Thyroid gland (tissue), 4 donors: ENCODE results near the gene GH1. TPM values are rescaled to one million over a fixed set of nuclear protein-coding genes. Genes with fewer than 3 reads are reported as not detected.
"Not testable (repeated sequence)": the region's sequence is repeated elsewhere in the genome, so short reads cannot be mapped to it uniquely, and the experiment has no call there.

Experiments used
- DNase-seq, 2 donors: peaks; one replicate each; pipeline ENCODE4 v3.0.0-alpha.2; 2019
- H3K27ac ChIP-seq, 3 donors: fragments of 200-600 bp; sonication (generic); 1 replicate in 2 of 3; 2 replicates in 1 of 3; pipeline ENCODE4 v1.5.1; 2016 to 2019; ENCODE audit warnings: mild to moderate bottlenecking in 1 of 3, moderate library complexity in 1 of 3
- H3K27me3 ChIP-seq: fragments of 200-600 bp; sonication (generic); one replicate; pipeline ENCODE4 v1.5.1; 2019
- H3K36me3 ChIP-seq, 2 donors: fragments of 200-600 bp; sonication (generic); one replicate each; pipeline ENCODE4 v1.5.1; 2016 to 2019
- H3K4me1 ChIP-seq, 2 donors: fragments of 200-600 bp; sonication (generic); one replicate each; pipeline ENCODE4 v1.5.1; 2017 to 2019
- H3K4me3 ChIP-seq, 3 donors: fragments of 200-600 bp; sonication (generic); replicated peaks in 1 of 3; 1 replicate in 2 of 3; 2 replicates in 1 of 3; pipeline ENCODE4 v1.5.1; 2016; ENCODE audit warnings: mild to moderate bottlenecking in 1 of 3
- H3K9me3 ChIP-seq: fragments of 200-600 bp; sonication (generic); one replicate; pipeline ENCODE4 v1.5.1; 2017
- POLR2A ChIP-seq, 2 donors: fragments of 450-650 bp; IDR thresholded peaks; one replicate each; pipeline ENCODE4 v1.6.1; 2017; ENCODE audit warnings: antibody characterized with exemption in 2 of 2, mild to moderate bottlenecking in 2 of 2, moderate library complexity in 1 of 2
- WGBS, 2 donors: methylation state at CpG; one replicate each; pipeline ENCODE4 v1.1.5; 2017; 5-methylcytosine and 5-hydroxymethylcytosine counted together
- intact Hi-C: fragments of 100-400 bp; cut with DNase I; formaldehyde crosslinking; loops from one replicate; pipeline ENCODE4 v1.15.1; 2023
- total RNA-seq, 4 donors: library from RNA; depleted of rRNA; stranded (reverse); fragments of >200 nt; gene quantifications; one replicate each; pipeline ENCODE4 v1.2.3, GENCODE V29; 2016
- TF ChIP-seq, protein P1 (sequence below), 6 experiments: fragments of 200-600 bp in 3 of 6; fragments of 450-650 bp in 3 of 6; sonication (generic) in 3 of 6; IDR thresholded peaks; one replicate each; pipeline ENCODE4 v1.5.1; 2016 to 2019; ENCODE audit warnings: antibody characterized with exemption in 6 of 6, mild to moderate bottlenecking in 2 of 6, inconsistent platforms in 1 of 6, moderate library complexity in 1 of 6

GH1 gene
- total RNA-seq: not detected

DNA sequence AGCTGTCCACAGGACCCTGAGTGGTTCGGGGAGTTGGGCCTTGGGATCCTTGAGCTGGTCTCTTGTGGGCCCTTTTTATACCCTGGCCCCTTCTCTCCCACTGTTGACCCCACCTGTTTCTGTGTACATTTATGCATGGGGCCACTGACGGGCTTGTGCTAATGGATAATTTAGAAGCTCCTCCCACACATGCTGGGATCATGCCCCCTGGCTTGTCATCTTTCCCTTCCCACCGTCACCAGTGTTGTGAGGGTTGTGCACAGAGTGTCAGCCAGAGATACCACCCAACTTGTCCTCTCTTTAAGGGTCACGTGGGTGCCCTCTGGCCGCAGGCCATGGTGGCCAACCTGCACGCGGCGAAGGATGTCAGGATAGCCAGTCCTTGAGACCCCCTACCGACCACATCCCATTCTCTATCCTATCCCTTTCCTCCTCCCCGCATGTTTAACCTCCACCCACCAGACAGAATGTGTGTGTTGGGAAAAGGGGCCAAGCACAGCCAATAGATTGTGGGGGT is at the start of gene GH1:
TSS of gene GH1 (minus strand) at position 51 of the 517 bp plus-strand sequence. CDS start 63 bp downstream, outside the sequence.
- H3K27ac ChIP-seq, H3K9me3 ChIP-seq, DNase-seq, H3K4me1 ChIP-seq, H3K4me3 ChIP-seq, H3K36me3 ChIP-seq, H3K27me3 ChIP-seq: not testable (repeated sequence)
- WGBS, 2 donors: 56 to 60% methylated on average over 10 of the region's 10 CpGs
- intact Hi-C loops: loop anchor here (5.0 kb wide), 1 partner anchor 108 kb away; no protein-coding TSS in a partner anchor

DNA sequence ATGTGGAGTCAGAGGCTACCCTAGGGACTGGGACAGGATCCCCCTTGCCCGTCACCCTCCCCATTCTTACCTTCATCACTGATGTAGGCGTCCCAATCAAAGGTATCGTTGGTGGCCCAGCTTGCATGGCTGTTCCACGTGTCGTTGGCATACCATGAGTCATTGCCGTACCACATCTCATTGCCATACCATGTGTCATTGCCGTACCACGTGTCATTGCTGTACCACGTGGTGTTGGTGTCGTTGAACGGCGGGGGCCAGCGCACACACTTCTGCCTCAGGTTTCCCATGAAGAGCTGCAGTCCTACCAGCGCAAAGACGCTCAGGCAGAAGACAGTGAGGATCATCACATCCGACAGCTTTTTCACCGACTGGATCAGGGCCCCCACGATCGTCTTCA is 49.3 kb upstream of the GH1 start:
- WGBS, 2 donors: 93% methylated on average over 19 of the region's 19 CpGs
- Histone ChIP-seq H3K27ac (no peak overlapping the region), H3K36me3 (no peaks in the 10 kb centered on the region), H3K27me3 (no peaks in the 10 kb centered on the region), H3K9me3 (no peaks in the 10 kb centered on the region), H3K4me1 (peaks cover 0 to 10% of the 10 kb centered on the region in 2 donors), H3K4me3 (no peak overlapping the region)
- DNase-seq: no peak
- TF ChIP-seq, protein P1, sequence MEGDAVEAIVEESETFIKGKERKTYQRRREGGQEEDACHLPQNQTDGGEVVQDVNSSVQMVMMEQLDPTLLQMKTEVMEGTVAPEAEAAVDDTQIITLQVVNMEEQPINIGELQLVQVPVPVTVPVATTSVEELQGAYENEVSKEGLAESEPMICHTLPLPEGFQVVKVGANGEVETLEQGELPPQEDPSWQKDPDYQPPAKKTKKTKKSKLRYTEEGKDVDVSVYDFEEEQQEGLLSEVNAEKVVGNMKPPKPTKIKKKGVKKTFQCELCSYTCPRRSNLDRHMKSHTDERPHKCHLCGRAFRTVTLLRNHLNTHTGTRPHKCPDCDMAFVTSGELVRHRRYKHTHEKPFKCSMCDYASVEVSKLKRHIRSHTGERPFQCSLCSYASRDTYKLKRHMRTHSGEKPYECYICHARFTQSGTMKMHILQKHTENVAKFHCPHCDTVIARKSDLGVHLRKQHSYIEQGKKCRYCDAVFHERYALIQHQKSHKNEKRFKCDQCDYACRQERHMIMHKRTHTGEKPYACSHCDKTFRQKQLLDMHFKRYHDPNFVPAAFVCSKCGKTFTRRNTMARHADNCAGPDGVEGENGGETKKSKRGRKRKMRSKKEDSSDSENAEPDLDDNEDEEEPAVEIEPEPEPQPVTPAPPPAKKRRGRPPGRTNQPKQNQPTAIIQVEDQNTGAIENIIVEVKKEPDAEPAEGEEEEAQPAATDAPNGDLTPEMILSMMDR (IDR thresholded peaks at IDR 0.05): no peak
- TF ChIP-seq POLR2A (IDR thresholded peaks at IDR 0.05): no peak
- intact Hi-C loops: no loop called here

DNA sequence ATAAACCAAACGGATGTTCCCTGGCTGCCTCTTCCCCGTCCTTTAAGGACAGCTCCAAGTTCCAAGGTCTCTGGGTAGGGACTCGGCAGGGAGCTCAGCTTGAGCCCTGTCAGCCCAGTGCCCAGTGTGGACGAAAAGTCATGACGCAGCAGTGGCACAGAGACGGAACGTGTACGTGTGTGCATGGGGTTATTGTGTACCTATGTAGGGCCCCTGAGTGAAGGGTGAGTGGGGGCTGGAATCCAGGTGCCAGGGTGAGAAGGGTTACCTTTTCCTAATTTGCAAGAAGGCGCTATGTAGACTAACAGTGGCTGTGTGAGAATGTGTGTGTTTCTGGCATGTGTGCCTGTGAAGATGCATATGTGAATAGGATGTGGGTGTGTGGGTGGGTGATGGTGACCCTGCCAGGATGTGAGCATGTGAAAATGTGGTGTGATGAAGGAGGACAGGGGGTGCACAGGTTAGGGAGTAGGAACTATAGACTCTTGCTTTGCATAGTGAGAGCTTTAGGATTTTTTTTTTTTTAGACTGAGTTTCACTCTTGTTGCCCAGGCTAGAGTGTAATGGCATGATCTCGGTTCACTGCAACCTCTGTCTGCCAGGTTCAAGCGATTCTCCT is 48.1 kb upstream of the GH1 start:
- intact Hi-C loops: no loop called here
- Histone ChIP-seq H3K4me1 (peaks cover 2 to 17% of the 10 kb centered on the region in 2 donors), H3K27me3 (no peaks in the 10 kb centered on the region), H3K9me3 (no peaks in the 10 kb centered on the region), H3K27ac (no peak overlapping the region), H3K36me3 (no peaks in the 10 kb centered on the region), H3K4me3 (no peak overlapping the region)
- DNase-seq: no peak
- WGBS, 2 donors: 87 to 89% methylated on average over 11 of the region's 11 CpGs
- TF ChIP-seq, protein P1 (IDR thresholded peaks at IDR 0.05): no peak
- no peak for TF ChIP-seq POLR2A (IDR thresholded peaks at IDR 0.05)

DNA sequence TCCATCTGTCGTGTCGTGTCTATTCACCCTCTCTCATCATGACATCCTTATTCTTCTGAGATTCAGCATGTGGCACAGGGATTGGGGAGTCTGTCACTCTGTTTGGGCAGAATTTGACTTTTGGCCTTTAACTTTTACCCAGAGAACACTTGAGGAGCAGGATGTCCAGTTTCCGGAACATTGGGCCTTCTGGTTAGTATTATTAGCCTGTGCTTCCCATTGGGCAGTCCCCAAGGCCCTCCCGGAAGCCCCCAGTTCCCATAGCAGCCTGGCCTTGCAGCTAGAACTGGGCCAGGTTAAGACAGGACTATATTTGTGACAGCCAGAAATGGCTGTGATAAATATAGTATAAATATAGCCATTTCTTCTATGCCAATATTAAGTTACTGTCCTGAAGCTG is 44.5 kb upstream of the GH1 start:
- peak overlapping the region; percentile 57 to 73 (median 62) for H3K27ac ChIP-seq
- intact Hi-C loops: no loop called here
- DNase-seq: no peak
- peaks cover 6 to 25% of the 10 kb centered on the region in 2 donors for H3K4me1 ChIP-seq
- no peak for TF ChIP-seq POLR2A (IDR thresholded peaks at IDR 0.05)
- TF ChIP-seq, protein P1 (IDR thresholded peaks at IDR 0.05): no peak
- H3K27me3 ChIP-seq: no peaks in the 10 kb centered on the region
- H3K36me3 ChIP-seq: no peaks in the 10 kb centered on the region
- H3K4me3 ChIP-seq: no peak overlapping the region
- 82 to 83% methylated on average over 4 of the region's 4 CpGs for WGBS, 2 donors
- H3K9me3 ChIP-seq: no peaks in the 10 kb centered on the region

DNA sequence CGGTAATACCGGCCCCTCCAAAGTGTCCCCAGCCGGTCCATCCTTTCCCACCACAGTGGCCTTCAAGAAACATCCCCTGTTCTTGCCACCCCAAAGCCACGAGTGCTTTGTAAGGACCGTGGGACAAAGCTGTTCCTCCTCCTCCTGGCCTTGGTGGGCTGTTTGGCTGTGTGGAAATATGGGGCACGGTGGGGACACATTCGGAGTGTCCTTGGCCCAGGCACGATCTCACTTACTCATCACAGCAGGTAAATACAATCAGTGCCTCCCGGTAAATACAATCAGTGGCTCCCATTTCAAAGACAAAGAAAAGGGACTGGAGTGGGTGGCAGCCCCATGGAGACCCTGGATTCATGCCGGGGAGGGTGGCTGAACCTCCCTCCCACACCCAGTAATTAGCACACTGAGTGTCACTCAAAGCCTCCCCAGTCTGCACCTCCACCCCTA is 43.7 kb upstream of the GH1 start:
- no peaks in the 10 kb centered on the region for H3K9me3 ChIP-seq
- DNase-seq: no peak
- H3K27ac ChIP-seq: peak overlapping the region; percentile 44 to 68 (median 62)
- WGBS, 2 donors: 60 to 100% methylated on average over 2 to 10 of the region's 10 CpGs
- no peak overlapping the region for H3K4me3 ChIP-seq
- H3K4me1 ChIP-seq: peaks cover 6 to 25% of the 10 kb centered on the region in 2 donors
- H3K27me3 ChIP-seq: no peaks in the 10 kb centered on the region
- no peaks in the 10 kb centered on the region for H3K36me3 ChIP-seq
- no peak for TF ChIP-seq POLR2A (IDR thresholded peaks at IDR 0.05)
- TF ChIP-seq, protein P1 (IDR thresholded peaks at IDR 0.05): no peak
- intact Hi-C loops: no loop called here
